ENCODE data around the gene NUFIP2. TPM values are rescaled to one million over a fixed set of nuclear protein-coding genes. Genes with fewer than 3 reads are reported as not detected.

NUFIP2 gene
- total RNA-seq, 4 donors from 2014 or later: 15.6 to 62.4 (median 38.7) TPM

- no peak for DNase-seq
- H3K27ac ChIP-seq: no peak overlapping the region
- no peaks in the 10 kb centered on the region for H3K4me1 ChIP-seq
- H3K36me3 ChIP-seq: no peaks in the 10 kb centered on the region
- TF ChIP-seq CTCF (IDR thresholded peaks at IDR 0.05): no peak
- no peak for TF ChIP-seq POLR2A (IDR thresholded peaks at IDR 0.05)
- no peaks in the 10 kb centered on the region for H3K9me3 ChIP-seq
- H3K4me3 ChIP-seq: no peak overlapping the region
- H3K27me3 ChIP-seq: no peaks in the 10 kb centered on the region
- intact Hi-C loops (cut with DNase I; ENCODE audit: low total_unique reads): no loop called here
Observed at GRCh38 chr17:29243792-29244191, 50.2 kb downstream of the NUFIP2 start.

GRCh38 chr17:29242790-29243189 lies 51.2 kb downstream of the NUFIP2 start:
- DNase-seq: no peak
- H3K4me3 ChIP-seq: no peak overlapping the region
- no peak overlapping the region for H3K27ac ChIP-seq
- TF ChIP-seq CTCF (IDR thresholded peaks at IDR 0.05): no peak
- TF ChIP-seq POLR2A (IDR thresholded peaks at IDR 0.05): no peak
- H3K27me3 ChIP-seq: no peaks in the 10 kb centered on the region
- no peaks in the 10 kb centered on the region for H3K4me1 ChIP-seq
- H3K36me3 ChIP-seq: no peaks in the 10 kb centered on the region
- no peaks in the 10 kb centered on the region for H3K9me3 ChIP-seq
- intact Hi-C loops (cut with DNase I; ENCODE audit: low total_unique reads): no loop called here

GRCh38 chr17:29242051-29242450 lies 51.9 kb downstream of the NUFIP2 start:
- DNase-seq: no peak
- no peaks in the 10 kb centered on the region for H3K9me3 ChIP-seq
- TF ChIP-seq CTCF (IDR thresholded peaks at IDR 0.05) (no peak), POLR2A (IDR thresholded peaks at IDR 0.05) (no peak)
- intact Hi-C loops (cut with DNase I; ENCODE audit: low total_unique reads): no loop called here
- no peaks in the 10 kb centered on the region for H3K36me3 ChIP-seq
- H3K27me3 ChIP-seq: no peaks in the 10 kb centered on the region
- no peaks in the 10 kb centered on the region for H3K4me1 ChIP-seq
- no peak overlapping the region for H3K4me3 ChIP-seq
- no peak overlapping the region for H3K27ac ChIP-seq

GRCh38 chr17:29240968-29241963 lies 52.7 kb downstream of the NUFIP2 start:
- Histone ChIP-seq H3K4me1 (no peaks in the 10 kb centered on the region), H3K36me3 (no peaks in the 10 kb centered on the region), H3K4me3 (no peak overlapping the region), H3K27me3 (no peaks in the 10 kb centered on the region), H3K27ac (no peak overlapping the region), H3K9me3 (no peaks in the 10 kb centered on the region)
- intact Hi-C loops (cut with DNase I; ENCODE audit: low total_unique reads): no loop called here
- DNase-seq: no peak
- no peak for TF ChIP-seq CTCF (IDR thresholded peaks at IDR 0.05)
- no peak for TF ChIP-seq POLR2A (IDR thresholded peaks at IDR 0.05)

GRCh38 chr17:29240477-29240876 lies 53.5 kb downstream of the NUFIP2 start:
- Histone ChIP-seq H3K4me3 (no peak overlapping the region), H3K9me3 (no peaks in the 10 kb centered on the region), H3K27me3 (no peaks in the 10 kb centered on the region), H3K27ac (no peak overlapping the region), H3K4me1 (no peaks in the 10 kb centered on the region), H3K36me3 (no peaks in the 10 kb centered on the region)
- DNase-seq: no peak
- intact Hi-C loops (cut with DNase I; ENCODE audit: low total_unique reads): no loop called here
- no peak for TF ChIP-seq POLR2A (IDR thresholded peaks at IDR 0.05)
- TF ChIP-seq CTCF (IDR thresholded peaks at IDR 0.05): no peak

All from uterus (tissue), 4 donors.